Psoas muscle (tissue), 8 donors: Measurements from ENCODE around the gene SBF2. TPM values are rescaled to one million over a fixed set of nuclear protein-coding genes. Genes with fewer than 3 reads are reported as not detected.

Source experiments
- ATAC-seq, 4 donors: fragments of 200-7000 bp; cut with Tn5 transposase; one replicate each; pipeline ENCODE4 v1.9.1; 2020; ENCODE audit warnings: moderate library complexity in 3 of 4, mild to moderate bottlenecking in 2 of 4
- DNase-seq, 2 donors: peaks; one replicate each; pipeline ENCODE4 v3.0.0-alpha.2; 2020
- H3K27ac ChIP-seq: fragments of 200-600 bp; one replicate; pipeline ENCODE4 v1.8.0; 2022
- H3K27me3 ChIP-seq, 3 donors: fragments of 200-600 bp in 1 of 3; one replicate each; pipeline versions ENCODE4 v1.6.1 to v1.8.0; 2013 to 2022; ENCODE audit warnings: low read length in 2 of 3, mild to moderate bottlenecking in 2 of 3, moderate library complexity in 1 of 3; ENCODE audit not compliant: insufficient read depth in 3 of 3
- H3K36me3 ChIP-seq, 2 donors: fragments of 200-600 bp in 1 of 2; one replicate each; pipeline versions ENCODE4 v1.6.1 to v1.8.0; 2013 to 2022; ENCODE audit warnings: low read depth in 1 of 2, mild to moderate bottlenecking in 1 of 2, moderate library complexity in 1 of 2; ENCODE audit not compliant: insufficient read depth in 1 of 2
- H3K4me1 ChIP-seq: fragments of 200-600 bp; one replicate; pipeline ENCODE4 v1.8.0; 2022
- H3K4me3 ChIP-seq: fragments of 200-600 bp; one replicate; pipeline ENCODE4 v1.8.0; 2022; ENCODE audit warnings: mild to moderate bottlenecking
- H3K9me3 ChIP-seq: fragments of 200-600 bp; one replicate; pipeline ENCODE4 v1.8.0; 2022
- WGBS, 3 donors: extraction: QIAGEN DNeasy Blood & Tissue Kit; methylation state at CpG; one replicate each; pipeline versions ENCODE4 v1.1.6 to v1.1.7; 2013; 5-methylcytosine and 5-hydroxymethylcytosine counted together
- intact Hi-C, 2 donors: fragments of 100-400 bp; cut with DNase I; formaldehyde crosslinking; loops; one replicate each; pipeline versions ENCODE4 v1.11.0 to v1.14.2; 2022
- polyA plus RNA-seq, 3 donors: library from polyadenylated mRNA; stranded (reverse); fragments of 200-250 nt; gene quantifications; one replicate each; pipeline ENCODE4 v1.2.3, GENCODE V29; 2013
- total RNA-seq, 4 donors: library from RNA; stranded (reverse); fragmentation: NEBNext Ultra II Directional in 2 of 4; extraction: Animal tissue kit (Norgen Biotek cat#: 25700) in 2 of 4; gene quantifications; one replicate each; pipeline versions ENCODE4 v1.2.1 to v1.2.4, GENCODE V29; 2021 to 2023
- TF ChIP-seq, protein P1 (sequence below): fragments of 200-600 bp; IDR thresholded peaks from one replicate; pipeline ENCODE4 v1.8.0; 2022; ENCODE audit warnings: antibody characterized with exemption
- donor health status: healthy with polysubstance abuse.
- donor health status: DM: no; HTN: no; CAD: no; lungs with moderate emphysema.
- donor health status: Bipolar disorder and iron deficiency.
- donor health status: healthy.
- donor health status: DM: yes; HTN: yes; CAD: no.
- donor health status: DM: no; HTN: no; CAD: no.
- donor health status: DM: no; HTN: no; CAD: no.
- donor health status: DM: yes; HTN: yes; CAD: no.

The SBF2 gene
- total and polyA plus RNA-seq, 7 donors, result 3.3 to 12.6 (median 10.6) TPM

DNA sequence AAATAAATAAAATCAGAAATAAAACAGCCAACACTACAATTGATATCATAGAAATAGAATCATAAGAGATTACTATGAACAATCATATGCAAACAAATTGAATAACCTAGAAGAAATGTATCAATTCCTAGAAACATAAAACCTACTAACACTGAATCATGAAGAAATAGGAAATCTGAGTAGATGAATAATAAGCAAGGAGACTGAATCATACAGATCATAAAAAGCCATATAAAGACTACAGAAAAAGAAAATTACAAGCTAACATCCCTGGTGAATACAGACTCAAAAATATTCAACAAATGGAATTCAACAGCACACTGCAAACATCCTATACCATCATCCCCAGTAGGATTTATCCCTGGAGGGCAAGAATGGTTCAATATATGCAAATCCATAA is 135.6 kb downstream of the SBF2 start:
- Histone ChIP-seq H3K36me3 (no peaks in the 10 kb centered on the region), H3K4me1 (peaks cover 11% of the 10 kb centered on the region), H3K27ac (no peak overlapping the region), H3K27me3 (no peaks in the 10 kb centered on the region), H3K4me3 (no peak overlapping the region), H3K9me3 (no peaks in the 10 kb centered on the region)
- DNase-seq (no peak), ATAC-seq (no peak)
- intact Hi-C loops, result no loop called here
- TF ChIP-seq, protein P1, sequence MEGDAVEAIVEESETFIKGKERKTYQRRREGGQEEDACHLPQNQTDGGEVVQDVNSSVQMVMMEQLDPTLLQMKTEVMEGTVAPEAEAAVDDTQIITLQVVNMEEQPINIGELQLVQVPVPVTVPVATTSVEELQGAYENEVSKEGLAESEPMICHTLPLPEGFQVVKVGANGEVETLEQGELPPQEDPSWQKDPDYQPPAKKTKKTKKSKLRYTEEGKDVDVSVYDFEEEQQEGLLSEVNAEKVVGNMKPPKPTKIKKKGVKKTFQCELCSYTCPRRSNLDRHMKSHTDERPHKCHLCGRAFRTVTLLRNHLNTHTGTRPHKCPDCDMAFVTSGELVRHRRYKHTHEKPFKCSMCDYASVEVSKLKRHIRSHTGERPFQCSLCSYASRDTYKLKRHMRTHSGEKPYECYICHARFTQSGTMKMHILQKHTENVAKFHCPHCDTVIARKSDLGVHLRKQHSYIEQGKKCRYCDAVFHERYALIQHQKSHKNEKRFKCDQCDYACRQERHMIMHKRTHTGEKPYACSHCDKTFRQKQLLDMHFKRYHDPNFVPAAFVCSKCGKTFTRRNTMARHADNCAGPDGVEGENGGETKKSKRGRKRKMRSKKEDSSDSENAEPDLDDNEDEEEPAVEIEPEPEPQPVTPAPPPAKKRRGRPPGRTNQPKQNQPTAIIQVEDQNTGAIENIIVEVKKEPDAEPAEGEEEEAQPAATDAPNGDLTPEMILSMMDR, result no peak

GRCh38 chr11:10155793-10156490 is 138.1 kb downstream of the SBF2 start:
- DNase-seq, result no peak

DNA sequence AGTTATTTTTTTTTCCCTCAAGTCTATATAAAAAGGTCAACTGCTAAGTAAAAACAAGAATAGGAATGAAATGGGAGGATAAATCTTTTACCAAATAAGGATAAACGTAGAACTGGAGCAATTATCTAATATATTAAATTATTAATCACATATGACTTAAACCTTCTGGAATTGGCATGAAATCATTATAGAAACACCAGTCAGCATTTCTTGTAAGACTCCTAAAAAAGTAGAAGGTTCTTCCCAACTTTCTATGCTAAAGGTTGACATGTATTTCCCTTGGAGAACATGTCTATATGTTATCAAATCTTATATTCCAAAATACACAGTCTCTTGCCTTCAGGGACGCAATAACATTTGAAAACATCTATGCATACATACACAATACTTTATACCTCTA is 143.2 kb downstream of the SBF2 start:
- Histone ChIP-seq H3K4me3 (no peak overlapping the region), H3K4me1 (no peaks in the 10 kb centered on the region), H3K27me3 (no peaks in the 10 kb centered on the region), H3K9me3 (no peaks in the 10 kb centered on the region), H3K27ac (no peak overlapping the region), H3K36me3 (no peaks in the 10 kb centered on the region)
- TF ChIP-seq, protein P1, result no peak
- DNase-seq (no peak), ATAC-seq (no peak)
- intact Hi-C loops, result no loop called here
- WGBS, 3 donors, result 91 to 96% (median 94%) methylated on average over 2 of the region's 2 CpGs

More at GRCh38 chr11:10155793-10156490, 138.1 kb downstream of the SBF2 start:
- Histone ChIP-seq H3K27ac (no peak overlapping the region), H3K36me3 (no peaks in the 10 kb centered on the region), H3K9me3 (no peaks in the 10 kb centered on the region), H3K27me3 (no peaks in the 10 kb centered on the region), H3K4me3 (no peak overlapping the region), H3K4me1 (no peaks in the 10 kb centered on the region)
- intact Hi-C loops, result no loop called here
- WGBS, 3 donors, result 82 to 91% (median 89%) methylated on average over 17 of the region's 17 CpGs
- ATAC-seq, result no peak
- TF ChIP-seq, protein P1, result no peak

DNA sequence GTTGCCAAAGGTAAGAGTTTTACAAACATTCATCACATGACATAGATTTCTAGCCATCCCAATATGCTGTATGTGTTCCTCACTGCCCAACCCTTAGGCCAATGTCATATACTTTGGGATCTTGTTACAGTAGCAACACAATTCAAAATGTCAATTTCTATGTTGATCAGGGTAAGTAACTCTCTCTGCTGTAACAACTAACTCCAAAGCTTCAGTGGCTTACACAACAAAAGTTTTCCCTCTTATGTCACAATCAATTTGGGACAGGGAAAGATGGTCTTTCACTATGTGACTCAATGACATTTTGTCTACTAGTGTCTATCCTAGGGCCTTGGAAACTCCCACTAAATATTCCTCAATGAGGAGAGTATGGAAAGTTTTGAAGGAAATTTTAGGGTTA is 144.5 kb downstream of the SBF2 start:
- ATAC-seq, result no peak

More for the DNA sequence above, 144.5 kb downstream of the SBF2 start:
- Histone ChIP-seq H3K27me3 (no peaks in the 10 kb centered on the region), H3K36me3 (no peaks in the 10 kb centered on the region), H3K27ac (no peak overlapping the region), H3K9me3 (no peaks in the 10 kb centered on the region), H3K4me3 (no peak overlapping the region), H3K4me1 (no peaks in the 10 kb centered on the region)
- TF ChIP-seq, protein P1, result no peak
- intact Hi-C loops, result no loop called here
- DNase-seq, result no peak
